GM19238 (cell line): ENCODE measurements around the gene RNF113A.
"Not testable (repeated sequence)": the region's sequence is repeated elsewhere in the genome, so short reads cannot be mapped to it uniquely, and the experiment has no call there.

ENCODE experiments used
- DNase-seq: peaks from one replicate; pipeline ENCODE4 v3.0.0; 2011; ENCODE audit warnings: low spot score; ENCODE audit not compliant: insufficient read length

The RNF113A gene

GRCh38 chrX:119871599-119872395 is at the start of gene RNF113A, which contains the start of gene NDUFA1:
Gene RNF113A (minus strand): TSS chrX:119871733. CDS start chrX:119871613, 120 bp downstream.
Gene NDUFA1 (plus strand): TSS chrX:119871832. CDS start chrX:119871912, 80 bp downstream.
- DNase-seq: peak; percentile 66

DNA sequence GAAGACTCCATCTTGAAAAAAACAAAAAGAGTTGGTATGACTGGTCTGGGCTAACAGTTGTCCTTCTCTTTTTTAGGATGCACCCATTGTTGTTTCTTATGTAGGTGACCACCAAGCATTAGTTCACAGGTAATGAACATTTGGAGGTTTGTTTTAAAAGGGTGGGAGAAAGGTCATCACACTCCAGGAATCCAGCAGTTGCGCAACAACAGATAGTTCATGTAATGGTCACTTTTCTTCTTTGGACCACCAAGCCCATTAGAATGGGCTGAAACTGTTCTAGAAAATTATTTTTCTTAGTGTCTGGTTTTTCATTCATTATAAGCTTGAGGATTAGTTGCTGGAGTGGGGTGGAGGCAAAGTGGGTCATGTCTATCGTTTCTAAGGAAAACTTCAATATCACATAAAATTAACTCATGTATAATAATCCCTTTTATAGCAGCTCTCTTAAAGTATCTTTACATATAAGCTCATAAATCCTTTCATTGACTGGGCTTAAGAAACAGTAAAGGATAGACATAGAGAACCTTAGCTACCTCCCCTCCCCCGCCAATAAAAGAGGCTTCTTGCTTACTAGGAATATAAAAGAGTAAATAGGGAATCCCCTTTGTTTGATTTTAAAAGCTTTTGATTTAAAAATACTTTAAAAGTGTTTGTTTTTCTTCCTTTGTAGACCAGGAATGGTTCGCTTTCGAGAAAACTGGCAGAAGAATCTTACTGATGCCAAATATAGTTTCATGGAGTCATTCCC is 48.5 kb upstream of the RNF113A start:
- DNase-seq: no peak

DNA sequence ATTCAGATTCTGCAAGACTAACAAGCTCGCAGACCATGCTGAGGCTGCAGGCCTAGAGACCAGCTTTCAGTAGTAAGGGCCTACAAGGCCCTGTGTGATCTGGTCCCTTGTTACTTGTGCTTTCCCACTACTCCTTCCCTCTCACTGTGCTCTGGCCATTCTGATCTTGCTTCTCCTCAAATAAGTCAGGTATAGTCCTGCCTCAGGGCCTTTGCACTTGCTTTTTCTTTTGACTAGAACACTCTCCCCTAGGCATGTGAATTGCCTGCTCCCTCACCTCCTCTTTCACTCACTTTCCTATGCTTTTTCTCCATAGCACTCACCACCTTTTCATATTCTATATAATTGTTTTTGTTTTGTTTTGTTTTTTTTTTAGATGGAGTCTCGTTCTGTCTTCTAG is 46.3 kb upstream of the RNF113A start:
- DNase-seq: no peak

- DNase-seq: no peak
Observed at GRCh38 chrX:119916310-119916709, 44.8 kb upstream of the RNF113A start.

- DNase-seq: no peak
Observed at GRCh38 chrX:119900976-119901375, 29.4 kb upstream of the RNF113A start.

GRCh38 chrX:119899125-119899524 is 27.6 kb upstream of the RNF113A start:
- DNase-seq: no peak

GRCh38 chrX:119895843-119896326 is 24.4 kb upstream of the RNF113A start, which contains the start of gene AKAP14:
Gene AKAP14 (plus strand): TSS chrX:119895893. CDS start chrX:119903224, 7,331 bp downstream.
- DNase-seq: no peak

- not testable (repeated sequence) for DNase-seq
Observed at GRCh38 chrX:119891961-119892692, 20.6 kb upstream of the RNF113A start.

DNA sequence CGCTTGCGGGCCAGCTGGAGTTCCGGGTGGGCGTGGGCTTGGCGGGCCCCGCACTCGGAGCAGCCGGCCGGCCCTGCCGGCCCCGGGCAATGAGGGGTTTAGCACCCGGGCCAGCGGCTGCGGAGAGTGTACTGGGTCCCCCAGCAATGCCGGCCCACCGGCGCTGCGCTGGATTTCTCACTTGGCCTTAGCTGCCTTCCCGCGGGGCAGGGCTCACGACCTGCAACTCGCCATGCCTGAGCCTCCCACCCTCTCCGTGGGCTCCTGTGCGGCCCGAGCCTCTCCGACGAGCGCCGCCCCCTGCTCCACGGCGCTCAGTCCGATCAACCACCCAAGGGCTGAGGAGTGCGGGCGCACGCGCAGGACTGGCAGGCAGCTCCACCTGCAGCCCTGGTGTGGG is 19.1 kb upstream of the RNF113A start:
- DNase-seq: not testable (repeated sequence)

DNA sequence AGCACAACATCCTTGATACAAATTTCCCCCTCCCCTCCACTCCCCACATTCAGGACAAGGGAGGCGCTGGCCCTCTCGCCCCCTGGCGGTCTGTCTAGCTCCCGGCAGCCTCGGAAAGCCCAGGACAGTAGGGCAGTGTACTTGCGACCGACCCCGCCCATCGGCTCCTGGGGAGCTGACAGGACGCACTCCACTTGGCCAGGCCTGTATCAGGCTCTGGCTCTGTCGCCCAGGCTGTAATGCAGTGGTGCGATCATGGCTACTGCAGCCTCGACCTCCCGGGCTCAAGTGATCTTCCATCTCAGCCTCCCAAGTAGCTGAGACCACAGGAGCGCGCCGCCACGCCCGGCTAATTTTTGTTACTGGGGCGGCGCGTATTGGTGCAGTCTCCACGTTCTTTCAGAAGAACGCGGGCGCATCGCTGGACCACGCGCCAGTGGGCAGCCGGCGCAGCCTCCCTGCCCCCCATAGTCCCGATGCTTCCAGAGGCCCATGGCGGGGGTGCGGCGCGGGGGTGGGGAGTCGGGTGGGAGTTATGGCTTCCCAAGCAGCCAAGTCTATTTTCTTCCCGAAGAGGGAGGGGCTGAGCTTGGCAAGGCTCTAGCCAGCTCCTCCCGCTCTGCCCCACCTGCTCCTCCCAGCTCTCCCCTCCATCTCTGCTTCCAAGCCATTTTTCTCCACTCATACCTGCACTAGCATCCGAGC is 16.3 kb upstream of the RNF113A start:
- peak; percentile 52 for DNase-seq

GRCh38 chrX:119885554-119886428 is 14.3 kb upstream of the RNF113A start:
- no peak for DNase-seq

DNA sequence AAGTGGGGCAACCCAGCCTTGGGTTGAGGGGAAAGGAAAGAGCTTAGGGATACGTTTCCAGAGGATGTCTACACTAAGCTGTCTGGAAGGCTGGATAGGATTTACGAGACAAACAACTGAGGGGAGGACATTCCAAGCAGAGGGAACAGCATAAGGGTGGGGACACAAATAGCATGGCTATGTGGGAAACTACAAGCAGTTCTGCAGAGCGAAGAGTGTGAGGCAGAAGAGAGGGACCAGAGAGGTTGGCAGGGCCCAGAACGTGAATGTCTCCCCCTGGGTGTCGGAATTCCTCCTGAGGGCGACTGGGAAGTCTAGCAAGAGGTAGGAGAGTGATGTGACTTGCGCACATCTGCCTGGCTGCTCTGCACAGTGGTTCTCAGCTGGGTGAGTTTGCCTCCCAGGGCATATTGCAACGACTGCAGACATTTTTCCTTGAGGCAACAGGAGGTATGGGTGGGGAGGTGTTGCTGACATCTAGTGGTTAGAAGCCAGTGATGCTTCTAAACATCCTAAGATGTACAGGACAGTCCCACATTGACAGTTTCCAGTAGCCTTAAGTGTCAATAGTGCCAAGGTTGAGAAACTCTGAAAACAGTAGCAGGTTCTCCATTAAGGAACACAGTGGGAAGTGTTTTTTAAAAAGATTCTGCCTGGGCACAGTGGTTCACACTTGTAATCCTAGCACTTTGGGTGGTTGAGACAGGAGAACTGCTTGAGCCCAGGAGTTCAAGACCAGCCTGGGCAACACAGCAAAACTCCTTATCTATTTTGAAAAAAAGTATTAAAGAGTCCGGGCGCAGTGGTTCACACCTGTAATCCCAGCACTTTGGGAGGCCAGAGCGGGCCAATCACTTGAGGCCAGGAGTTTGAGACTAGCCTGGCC is 9.3 kb upstream of the RNF113A start:
- no peak for DNase-seq

- DNase-seq: no peak
Observed at GRCh38 chrX:119880076-119880475, 8.5 kb upstream of the RNF113A start.

DNA sequence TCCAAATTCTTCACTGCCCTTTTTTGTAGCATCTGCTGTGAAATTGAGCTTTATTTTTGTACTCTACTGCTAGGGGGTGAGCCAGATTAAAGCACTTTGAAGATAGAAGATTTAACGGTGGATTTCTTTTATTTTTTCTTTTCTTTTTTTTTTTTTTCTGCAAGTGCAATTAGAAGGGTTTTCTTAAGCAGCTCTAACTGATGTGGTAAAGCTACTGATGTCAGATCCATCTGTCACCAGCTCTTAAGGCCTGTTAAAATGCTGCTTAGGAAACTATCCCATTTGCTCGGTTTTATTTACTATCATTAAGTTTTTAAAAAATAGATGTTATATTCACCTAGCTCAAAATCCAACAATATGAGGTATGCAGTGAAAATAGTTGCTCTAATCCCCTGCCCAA is 7.2 kb upstream of the RNF113A start:
- no peak for DNase-seq

DNA sequence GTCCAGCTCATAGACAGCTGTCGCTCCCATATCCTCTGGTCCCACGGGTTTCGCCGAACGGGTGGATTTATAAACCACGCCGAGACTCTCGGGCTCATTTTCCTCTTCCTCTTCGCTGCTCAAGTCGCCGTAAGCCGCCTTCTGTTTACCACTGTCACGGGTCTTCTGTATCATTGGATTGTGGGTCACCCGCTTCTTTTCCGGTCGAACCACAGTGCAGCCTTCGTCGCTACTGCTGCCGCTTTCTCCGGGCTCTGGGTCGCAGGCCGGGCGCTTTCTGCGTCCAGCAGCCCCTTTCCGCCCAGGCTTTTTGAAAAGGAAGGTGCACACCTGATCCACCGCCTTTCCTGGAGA is 311 bp downstream of the RNF113A start:
- no peak for DNase-seq

DNA sequence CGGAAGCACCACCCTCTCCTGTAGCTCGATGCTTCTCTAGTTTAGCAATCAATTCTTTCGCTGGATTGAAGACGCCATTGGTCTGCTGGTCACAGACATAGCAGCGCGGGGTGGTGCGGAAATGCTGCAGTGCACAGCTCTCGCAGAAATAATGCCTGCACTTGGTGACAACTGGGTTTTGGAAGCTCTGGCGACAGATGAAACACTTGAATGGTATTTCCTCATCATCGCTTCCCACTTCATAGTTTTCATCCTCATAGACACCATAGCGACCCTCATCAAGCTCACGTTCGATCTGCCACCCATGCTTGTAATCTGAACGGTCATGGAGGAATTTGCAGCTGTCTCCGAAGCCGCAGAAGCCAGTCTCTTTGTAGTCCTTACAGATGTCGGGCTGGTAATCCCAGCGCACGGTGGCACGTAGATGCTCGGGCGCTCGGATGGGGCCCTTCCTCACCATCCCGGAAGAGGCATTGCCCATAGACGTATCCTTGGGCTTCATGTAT is 854 bp downstream of the RNF113A start:
- DNase-seq: no peak

- DNase-seq: no peak
Observed at GRCh38 chrX:119853444-119853843, 18.1 kb downstream of the RNF113A start.

GRCh38 chrX:119852382-119853353 is 18.9 kb downstream of the RNF113A start, which contains the start of gene UPF3B:
Gene UPF3B (minus strand): TSS chrX:119852963. CDS start chrX:119852928, 35 bp downstream.
- peak; percentile 83 for DNase-seq
